ENCODE data around the gene QRFPR.
"Not testable (repeated sequence)": the region's sequence is repeated elsewhere in the genome, so short reads cannot be mapped to it uniquely, and the experiment has no call there.

QRFPR gene

DNA sequence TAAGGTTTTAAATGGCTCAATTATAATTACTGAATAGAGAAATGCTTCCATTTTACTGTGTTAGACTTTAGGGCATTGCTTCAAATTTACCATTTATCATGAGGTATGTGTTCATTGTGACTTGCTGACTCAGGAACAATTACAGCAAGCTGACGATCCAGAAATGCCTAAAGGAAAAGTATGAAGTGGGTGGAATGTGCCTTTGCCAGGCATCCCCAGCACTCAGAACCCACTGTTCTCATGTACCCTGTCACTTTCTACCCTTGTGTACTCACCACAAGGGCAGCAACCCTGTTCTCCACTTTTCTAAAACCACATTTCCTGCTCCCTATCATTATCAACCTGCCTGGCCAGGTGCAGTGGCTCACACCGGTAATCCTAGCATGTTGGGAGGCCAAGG lies 41.5 kb downstream of the QRFPR start:
- DNase-seq (ENCODE audit: low read depth), result no peak

GRCh38 chr4:121338518-121338917 lies 42.3 kb downstream of the QRFPR start:
- DNase-seq (ENCODE audit: low read depth), result no peak

- DNase-seq (ENCODE audit: low read depth), result no peak
These were observed 44.1 kb downstream of the QRFPR start for GRCh38 chr4:121336706-121337105.

- no peak for DNase-seq (ENCODE audit: low read depth)
These were observed 50.6 kb downstream of the QRFPR start for GRCh38 chr4:121330180-121330665.

DNA sequence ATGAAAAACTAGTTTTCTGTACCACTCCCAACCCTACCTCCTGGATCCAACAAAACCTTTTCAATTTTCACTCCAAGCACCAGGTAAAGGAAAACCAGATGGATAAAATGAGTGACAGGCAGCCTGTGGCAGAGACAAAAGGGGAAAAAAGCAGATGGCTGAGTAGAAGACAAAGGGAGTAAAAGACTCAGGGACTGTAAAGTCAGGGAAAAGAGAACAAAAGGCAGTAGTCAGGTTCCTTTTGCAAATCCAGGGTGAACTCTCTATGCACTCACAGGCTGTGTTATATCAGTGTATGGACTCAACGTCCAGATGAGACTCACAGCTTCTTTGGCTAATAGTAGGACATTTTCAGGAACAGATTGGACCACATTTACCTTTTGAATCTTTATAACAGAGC lies 54.2 kb downstream of the QRFPR start:
- DNase-seq (ENCODE audit: low read depth), result no peak

- DNase-seq (ENCODE audit: low read depth), result no peak
These were observed 56.5 kb downstream of the QRFPR start for GRCh38 chr4:121324331-121324730.

DNA sequence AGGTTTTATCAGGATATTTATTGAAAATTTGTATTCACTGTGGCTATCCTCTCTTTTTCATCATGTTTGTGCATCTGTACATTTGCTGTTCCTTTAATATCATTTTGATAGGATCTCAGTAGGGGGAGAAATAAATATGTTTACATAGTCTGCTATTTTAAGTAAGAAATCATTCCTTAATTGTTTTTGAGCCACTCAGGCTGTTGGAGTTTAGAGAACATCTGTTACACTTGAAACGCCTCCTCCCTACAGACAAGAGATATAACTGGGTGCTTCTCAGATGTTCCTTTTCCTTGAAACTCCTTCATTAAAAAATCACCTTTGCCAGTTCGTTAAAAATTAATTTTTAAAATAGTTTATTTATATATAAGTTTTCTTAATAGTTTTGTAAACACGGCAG lies 59.4 kb downstream of the QRFPR start:
- DNase-seq (ENCODE audit: low read depth), result no peak

DNA sequence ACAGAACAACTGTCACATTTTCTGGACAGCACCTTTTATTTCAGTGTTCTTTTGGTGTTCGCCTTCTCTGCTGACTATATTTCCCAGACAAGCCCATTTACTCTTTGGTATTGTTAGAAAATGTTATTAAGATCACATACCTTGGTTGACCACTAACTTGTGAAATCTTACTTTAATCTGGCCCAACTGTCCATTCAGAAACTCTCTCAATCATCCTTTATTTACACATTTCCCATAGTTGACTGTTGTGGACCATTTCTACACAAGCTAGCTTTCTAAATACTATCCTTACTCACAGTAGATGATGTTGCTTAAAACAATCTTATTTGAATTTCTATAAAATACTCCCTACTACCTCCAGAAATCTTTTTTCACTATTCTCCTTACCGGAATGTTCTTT lies 64.7 kb downstream of the QRFPR start:
- DNase-seq (ENCODE audit: low read depth), result no peak

DNA sequence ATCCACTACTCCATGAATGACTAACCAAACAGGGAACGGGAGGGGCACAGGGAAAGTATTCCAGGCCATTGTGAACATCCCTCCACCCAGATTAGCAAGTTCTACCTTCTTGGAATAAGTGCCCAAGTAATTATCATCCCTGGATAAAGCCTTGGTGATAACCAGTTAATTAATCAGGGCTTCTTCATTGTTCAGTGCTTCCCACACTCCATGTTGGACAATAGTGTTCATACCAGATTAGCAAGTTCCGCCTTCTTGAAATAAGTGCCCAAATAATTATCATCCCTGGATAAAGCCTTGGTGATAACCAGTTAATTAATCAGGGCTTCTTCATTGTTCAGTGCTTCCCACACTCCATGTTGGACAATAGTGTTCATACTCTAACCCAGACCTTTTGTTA lies 67.4 kb downstream of the QRFPR start:
- not testable (repeated sequence) for DNase-seq (ENCODE audit: low read depth)

DNA sequence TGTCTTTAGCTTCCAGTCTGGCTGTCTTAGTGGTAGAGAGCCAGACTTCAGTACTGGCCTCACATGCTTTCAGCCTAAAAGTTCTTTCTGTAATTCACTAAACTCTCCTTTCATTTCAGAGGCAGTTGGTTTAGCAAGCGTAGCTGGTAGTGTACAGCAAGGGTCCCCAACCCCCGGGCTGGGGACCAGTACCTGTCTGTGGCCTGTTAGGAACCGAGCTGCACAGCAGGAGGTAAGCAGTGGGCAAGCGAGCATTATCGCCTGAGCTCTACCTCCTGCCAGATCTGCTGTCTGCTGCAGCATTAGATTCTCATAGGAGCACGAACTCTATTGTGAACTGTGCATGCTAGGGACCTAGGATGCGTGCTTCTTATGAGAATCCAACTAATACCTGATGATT lies 72.0 kb downstream of the QRFPR start:
- DNase-seq (ENCODE audit: low read depth), result no peak

DNA sequence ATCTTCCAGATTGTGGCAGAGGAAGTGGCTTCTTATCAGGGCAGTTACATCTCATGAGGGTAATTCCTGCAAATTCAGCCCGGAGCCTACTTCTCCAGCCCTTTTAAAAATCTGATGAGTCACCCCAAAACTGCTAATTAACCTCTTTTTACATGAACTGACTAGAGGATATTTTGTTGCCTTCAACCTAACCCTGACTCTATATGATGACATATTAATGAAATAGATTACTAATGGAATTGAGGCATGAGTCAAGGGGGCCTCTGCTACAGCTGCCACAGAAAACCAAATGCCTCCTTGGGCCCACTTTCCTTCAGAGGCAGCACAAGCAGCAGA lies 72.5 kb downstream of the QRFPR start:
- DNase-seq (ENCODE audit: low read depth), result no peak

- DNase-seq (ENCODE audit: low read depth), result no peak
These were observed 73.1 kb downstream of the QRFPR start for GRCh38 chr4:121307445-121308327.

- no peak for DNase-seq (ENCODE audit: low read depth)
These were observed 73.9 kb downstream of the QRFPR start for GRCh38 chr4:121306931-121307330.

DNA sequence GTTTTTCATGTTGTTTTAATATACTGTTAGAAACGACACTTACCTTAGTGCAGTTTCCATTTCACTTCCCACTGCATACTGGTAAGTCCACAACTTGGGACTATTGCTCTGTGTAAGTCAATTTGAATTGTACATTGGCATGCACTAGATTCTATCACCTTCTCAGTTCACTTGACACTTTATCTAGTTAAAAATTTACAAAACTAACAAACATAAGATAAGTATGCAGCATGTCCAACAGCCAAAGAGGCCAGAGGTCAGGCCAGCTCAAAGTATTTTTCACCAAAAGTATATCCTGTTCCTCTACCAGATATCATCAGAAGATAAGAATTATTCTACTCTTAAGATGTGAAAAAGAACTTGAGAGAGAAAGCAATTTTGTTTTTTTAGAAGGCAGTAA lies 75.9 kb downstream of the QRFPR start:
- no peak for DNase-seq (ENCODE audit: low read depth)

DNA sequence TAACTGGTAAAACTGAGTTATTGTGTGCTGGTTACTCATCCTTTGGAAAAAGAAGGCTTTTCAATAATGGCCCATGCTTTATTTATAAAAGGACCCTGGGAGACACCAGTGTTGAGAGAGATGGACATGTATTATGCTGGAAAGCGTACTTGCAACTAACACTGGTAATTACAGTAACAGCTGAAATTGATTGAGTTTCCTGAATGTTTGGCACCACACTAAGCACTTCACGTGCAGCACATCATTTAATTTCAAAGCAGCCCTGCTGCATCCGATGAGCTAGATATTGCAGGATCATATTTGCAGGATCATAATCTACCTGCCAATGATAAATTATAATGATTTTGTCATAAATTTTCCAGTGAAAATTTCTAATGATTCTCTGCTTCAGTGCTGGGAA lies 81.5 kb downstream of the QRFPR start:
- no peak for DNase-seq (ENCODE audit: low read depth)

DNA sequence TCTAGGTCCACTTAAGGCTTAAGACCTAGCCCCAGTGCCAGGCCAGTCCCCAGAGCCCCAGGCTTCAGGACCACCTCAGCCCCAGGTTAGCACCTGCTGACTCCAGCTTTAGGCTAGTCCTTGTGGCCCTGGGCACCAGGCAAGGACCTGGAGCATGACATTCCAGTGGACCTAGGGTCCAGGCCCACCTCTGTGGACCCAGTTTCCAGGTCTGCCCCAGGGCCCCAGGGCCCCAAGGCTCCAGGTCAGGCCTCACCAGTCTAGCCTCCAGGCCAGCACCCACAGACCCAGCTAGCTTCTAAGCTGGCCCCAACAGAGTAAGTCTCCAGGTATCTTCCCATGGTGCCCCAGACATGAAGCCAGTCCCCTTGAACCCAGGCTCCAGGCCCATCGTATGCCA lies 97.5 kb downstream of the QRFPR start:
- DNase-seq (ENCODE audit: low read depth), result no peak

- no peak for DNase-seq (ENCODE audit: low read depth)
These were observed 100.4 kb downstream of the QRFPR start for GRCh38 chr4:121280425-121280824.

DNA sequence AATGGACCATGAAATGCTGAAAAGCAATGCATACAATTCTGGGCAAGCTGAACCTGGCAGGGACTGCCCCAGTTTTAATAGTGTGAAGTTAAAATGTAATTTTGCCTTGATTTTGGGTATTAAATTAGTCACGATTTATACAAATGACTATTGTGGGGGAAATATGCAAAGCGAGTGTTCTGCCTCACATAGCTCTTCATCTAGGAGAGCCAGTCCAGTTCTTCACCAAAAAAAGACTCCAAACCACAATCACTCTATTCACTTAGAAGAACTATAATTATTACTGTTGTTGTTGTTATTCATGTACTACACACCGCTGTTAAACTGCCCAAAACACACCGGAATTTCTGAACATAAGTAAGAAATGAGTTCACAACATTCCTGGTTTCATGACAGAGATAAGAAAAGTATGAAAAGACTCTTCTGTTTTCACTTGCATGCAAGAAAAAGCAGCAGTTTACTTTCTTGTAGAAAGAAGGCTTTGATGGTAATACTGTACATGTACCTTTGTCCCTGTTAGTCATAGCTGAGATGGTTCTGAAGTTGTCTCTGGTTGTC lies 101.9 kb downstream of the QRFPR start:
- DNase-seq (ENCODE audit: low read depth), result no peak

All from activated T-helper 1 cell treated with Interleukin-2 at 50 U/mL for 16 hours (primary cell).